DMS79 treated with DMSO at 0.1 percent for 48 hours (cell line): ENCODE measurements around the gene LAIR2.
"Not testable (repeated sequence)": the region's sequence is repeated elsewhere in the genome, so short reads cannot be mapped to it uniquely, and the experiment has no call there.

Experiments used
- DNase-seq: peaks from one replicate; lab custom pipeline; 2025; lab: John Stamatoyannopoulos, UW

LAIR2 gene

GRCh38 chr19:54493967-54494585, 8.6 kb upstream of the LAIR2 start:
- no peak for DNase-seq

- DNase-seq: not testable (repeated sequence)
These were observed 7.3 kb upstream of the LAIR2 start for GRCh38 chr19:54495284-54495683.

- not testable (repeated sequence) for DNase-seq
These were observed 4.7 kb upstream of the LAIR2 start for GRCh38 chr19:54497747-54498450.

GRCh38 chr19:54498451-54498772, 4.2 kb upstream of the LAIR2 start:
- DNase-seq: not testable (repeated sequence)

GRCh38 chr19:54505542-54505941, 2.9 kb downstream of the LAIR2 start:
- DNase-seq: not testable (repeated sequence)

DNA sequence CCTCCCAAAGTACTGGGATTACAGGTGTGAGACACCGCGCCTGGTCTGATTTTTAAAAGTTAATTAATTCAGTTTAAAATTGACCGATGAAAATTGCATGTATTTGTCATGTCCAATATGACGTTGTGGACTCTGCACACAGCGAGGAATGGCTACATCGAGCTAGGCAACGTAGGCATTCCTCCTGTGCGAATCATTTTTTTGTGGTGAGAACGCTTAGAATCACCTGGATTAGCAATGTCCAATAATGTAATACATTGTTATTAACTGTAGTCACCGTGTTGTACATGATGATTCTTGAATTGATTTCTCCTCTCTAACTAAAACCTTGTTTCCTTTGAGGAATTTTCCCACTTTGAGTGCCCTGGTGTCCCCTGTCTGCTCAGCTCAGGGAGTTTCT, 3.4 kb downstream of the LAIR2 start:
- DNase-seq: no peak

- not testable (repeated sequence) for DNase-seq
These were observed 4.5 kb downstream of the LAIR2 start for GRCh38 chr19:54507038-54507717.

DNA sequence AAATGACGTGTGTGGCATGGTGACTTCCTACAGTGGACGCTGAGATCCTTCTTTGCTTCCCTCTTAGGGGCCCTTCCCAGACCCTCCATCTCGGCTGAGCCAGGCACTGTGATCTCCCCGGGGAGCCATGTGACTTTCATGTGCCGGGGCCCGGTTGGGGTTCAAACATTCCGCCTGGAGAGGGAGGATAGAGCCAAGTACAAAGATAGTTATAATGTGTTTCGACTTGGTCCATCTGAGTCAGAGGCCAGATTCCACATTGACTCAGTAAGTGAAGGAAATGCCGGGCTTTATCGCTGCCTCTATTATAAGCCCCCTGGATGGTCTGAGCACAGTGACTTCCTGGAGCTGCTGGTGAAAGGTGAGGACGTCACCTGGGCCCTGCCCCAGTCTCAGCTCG, 5.2 kb downstream of the LAIR2 start:
- no peak for DNase-seq

- DNase-seq: not testable (repeated sequence)
These were observed 5.9 kb downstream of the LAIR2 start for GRCh38 chr19:54508487-54508886.

DNA sequence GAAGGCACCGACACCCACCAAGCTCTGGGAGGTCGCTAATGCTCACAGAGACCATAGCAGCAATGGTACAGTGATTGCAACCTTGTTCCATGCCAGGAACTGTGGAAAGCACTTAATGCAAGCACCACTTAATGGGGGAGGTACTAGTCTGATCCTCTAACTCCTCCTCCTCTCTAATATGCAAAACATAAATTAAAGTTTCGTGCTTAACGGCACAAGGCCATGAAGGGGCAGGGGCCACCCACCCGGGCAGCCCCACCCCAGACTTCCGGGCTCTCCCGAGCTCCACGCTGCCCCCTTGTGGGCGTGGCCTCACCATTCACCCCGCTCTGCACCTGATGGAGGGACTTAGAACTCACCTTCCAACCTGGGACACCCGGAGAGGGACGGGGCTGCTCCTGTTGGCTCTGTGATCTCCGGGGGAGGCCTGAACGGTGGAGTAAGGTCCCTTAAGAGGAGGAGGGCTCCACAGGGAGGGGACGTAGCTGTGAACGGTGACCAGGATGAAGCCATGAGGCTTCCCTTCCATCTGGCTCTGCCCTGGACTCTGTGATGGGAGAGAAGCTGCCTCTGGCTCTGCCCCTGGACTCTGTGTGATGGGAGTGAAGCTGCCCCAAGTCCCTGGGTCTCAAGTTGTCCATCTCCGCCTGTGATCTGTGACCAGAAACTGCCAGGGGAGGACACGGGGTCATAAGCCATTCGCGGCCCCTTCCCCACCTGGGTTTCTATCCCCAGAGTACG, 6.7 kb downstream of the LAIR2 start:
- DNase-seq: not testable (repeated sequence)

DNA sequence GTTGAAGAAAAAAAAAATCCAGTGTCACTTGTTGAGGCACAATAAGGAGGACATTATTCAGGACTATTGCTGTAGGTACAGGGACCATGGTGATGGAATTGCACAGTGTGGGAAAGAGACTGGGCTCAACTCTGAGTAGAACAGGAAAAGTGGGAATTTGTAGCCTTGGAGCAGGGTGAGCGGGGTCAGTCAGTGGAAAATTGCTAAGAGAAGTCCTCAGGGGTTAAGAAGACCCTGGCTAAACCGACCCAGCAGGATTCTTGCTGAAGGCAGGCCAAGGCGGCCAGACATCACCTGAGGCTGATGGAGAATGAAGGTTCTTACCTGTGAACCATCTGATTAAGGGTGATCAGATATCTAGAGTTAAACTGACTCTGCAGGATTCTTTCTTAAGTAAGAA, 12.5 kb downstream of the LAIR2 start:
- no peak for DNase-seq

GRCh38 chr19:54517483-54517882, 14.9 kb downstream of the LAIR2 start:
- DNase-seq: peak; percentile 32

GRCh38 chr19:54518844-54519243, 16.2 kb downstream of the LAIR2 start:
- DNase-seq: peak; percentile 9

DNA sequence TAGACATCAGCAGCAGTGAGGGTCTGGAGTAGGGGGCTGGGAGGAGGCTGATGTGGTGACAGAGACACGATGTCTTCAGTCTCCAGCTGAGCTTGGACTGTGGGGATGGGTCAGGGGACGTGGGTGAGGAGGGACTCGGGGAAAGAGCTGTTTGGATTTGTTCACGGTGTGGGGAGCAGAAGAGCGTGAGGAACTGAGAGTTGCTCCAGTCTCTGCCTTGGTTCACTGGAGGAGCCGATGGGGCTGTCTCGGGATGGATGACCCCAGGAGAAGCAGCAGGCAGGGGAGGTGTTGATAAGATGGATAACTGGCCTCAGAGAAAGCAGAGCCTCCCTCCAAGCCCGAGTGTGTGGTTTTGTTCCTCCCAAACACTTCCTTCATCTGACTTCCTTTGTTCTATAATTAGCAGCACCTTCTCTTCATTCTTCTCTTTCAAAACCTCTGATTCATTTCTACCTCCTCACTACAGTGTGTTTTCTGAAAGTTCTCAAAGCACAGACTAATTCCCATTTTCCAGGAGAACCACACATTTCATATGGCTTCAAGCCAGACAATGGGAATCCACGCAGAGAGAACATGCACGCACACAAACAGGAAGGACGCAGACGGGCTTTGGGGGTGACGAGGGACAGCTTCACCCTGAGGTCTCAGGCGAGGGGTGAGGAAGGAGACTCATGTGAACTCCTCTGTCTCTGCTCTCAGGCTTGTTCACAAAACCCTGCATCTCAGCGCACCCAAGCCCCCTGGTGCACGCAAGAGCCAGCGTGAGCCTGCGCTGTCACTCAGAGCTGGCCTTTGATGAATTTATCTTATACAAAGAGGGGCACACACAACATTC, 18.6 kb downstream of the LAIR2 start:
- DNase-seq: no peak

- no peak for DNase-seq
These were observed 19.4 kb downstream of the LAIR2 start for GRCh38 chr19:54521860-54522513.

DNA sequence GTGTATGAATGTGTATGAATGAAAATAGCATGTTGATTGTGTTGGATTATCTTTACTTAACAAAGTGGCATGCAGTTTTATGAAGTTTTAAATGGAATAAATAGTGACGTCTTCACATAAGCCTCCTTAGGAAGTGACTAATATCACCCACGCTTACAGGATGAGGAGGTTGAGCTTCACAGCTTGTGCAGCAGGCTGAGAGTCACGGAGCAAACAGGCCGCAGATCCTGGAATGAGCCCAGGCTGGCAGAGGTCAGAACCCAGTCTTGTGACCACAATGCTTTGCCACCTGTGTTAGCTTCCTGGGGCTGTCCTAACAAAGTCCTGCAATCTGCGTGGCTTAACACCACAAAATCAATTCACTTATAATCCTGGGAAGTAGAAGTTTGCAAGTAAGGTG, 20.8 kb downstream of the LAIR2 start:
- no peak for DNase-seq

GRCh38 chr19:54525636-54526035, 23.0 kb downstream of the LAIR2 start:
- no peak for DNase-seq

GRCh38 chr19:54526972-54527371, 24.3 kb downstream of the LAIR2 start:
- DNase-seq: no peak

DNA sequence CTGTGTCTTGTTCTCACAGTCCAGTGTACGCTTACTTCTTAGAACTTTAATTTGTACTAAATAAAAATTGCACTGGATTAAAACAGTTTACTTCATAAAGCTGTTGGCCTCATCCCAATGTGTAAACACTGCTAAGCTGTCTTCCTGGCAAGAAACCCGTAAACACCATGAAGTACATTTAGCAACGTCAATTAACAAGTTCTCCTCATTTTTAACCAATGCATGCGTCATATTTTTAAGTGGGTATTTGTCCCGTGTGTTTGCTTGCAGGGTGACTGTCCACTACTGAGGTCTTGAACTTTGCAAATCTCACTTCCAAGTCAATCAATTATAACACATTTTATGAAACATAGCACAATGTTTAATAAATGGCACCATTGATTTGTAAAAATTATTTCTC, 28.2 kb downstream of the LAIR2 start:
- DNase-seq: no peak

DNA sequence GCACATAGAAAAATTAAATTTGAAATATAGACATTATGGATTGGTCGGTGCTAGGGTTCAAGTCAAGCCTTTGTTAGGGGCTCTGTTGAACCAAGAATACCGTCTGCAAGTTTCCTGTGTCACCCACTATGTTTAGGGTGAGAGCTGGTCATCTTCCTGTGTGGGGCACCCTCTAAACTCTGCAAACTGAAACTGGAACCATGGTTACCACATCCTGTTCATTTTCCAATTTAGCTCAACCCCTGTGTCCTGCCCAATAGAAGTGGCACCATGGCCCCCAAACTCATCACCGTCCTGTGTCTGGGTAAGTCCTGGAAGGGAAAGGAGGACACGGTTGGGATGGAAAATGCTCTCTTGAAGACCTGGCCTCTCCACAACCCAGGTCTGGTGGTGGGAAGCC, 29.9 kb downstream of the LAIR2 start:
- no peak for DNase-seq

DNA sequence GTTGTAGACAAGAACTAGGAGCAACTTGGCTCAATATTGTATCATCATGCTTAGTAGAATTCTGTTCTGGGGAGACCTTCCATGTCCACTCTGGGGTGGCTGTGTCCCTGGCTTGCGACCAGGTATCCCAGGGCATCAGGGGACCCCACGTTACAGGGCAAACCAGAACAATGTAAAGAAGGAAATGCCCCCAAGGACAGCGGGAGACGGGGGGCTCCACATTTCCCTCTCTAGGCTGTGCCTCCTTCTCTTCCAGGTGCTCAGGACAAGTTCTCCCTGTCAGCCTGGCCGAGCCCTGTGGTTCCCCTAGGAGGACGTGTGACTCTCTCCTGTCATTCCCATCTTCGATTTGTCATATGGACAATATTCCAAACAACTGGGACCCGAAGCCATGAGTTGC, 30.8 kb downstream of the LAIR2 start:
- no peak for DNase-seq
